Dendritic cell treated with granulocyte-macrophage colony-stimulating factor and Interleukin-4, amounts not matched to agents 40 ng/mL and 50 ng/mL, for 4 days (primary cell): ENCODE results near the gene CTAGE1.

ENCODE experiments used
- H3K27ac Mint-ChIP-seq: one replicate; pipeline ENCODE4 v1.8.0; 2022; ENCODE audit warnings: mild to moderate bottlenecking, mixed read lengths
- H3K27me3 Mint-ChIP-seq: one replicate; pipeline ENCODE4 v1.8.0; 2022; ENCODE audit warnings: mild to moderate bottlenecking, mixed read lengths
- H3K36me3 Mint-ChIP-seq: one replicate; pipeline ENCODE4 v1.8.0; 2022; ENCODE audit warnings: low read depth, mixed read lengths
- H3K4me1 Mint-ChIP-seq: one replicate; pipeline ENCODE4 v1.8.0; 2022; ENCODE audit warnings: low read depth, mixed read lengths
- H3K4me3 Mint-ChIP-seq: one replicate; pipeline ENCODE4 v1.8.0; 2022; ENCODE audit warnings: mild to moderate bottlenecking, moderate library complexity, mixed read lengths
- H3K9me3 Mint-ChIP-seq: one replicate; pipeline ENCODE4 v1.8.0; 2022; ENCODE audit warnings: mixed read lengths
- intact Hi-C: fragments of 100-400 bp; cut with micrococcal nuclease; formaldehyde crosslinking; loops from one replicate; pipeline ENCODE4 v1.15.0; 2022

The CTAGE1 gene, protein sequence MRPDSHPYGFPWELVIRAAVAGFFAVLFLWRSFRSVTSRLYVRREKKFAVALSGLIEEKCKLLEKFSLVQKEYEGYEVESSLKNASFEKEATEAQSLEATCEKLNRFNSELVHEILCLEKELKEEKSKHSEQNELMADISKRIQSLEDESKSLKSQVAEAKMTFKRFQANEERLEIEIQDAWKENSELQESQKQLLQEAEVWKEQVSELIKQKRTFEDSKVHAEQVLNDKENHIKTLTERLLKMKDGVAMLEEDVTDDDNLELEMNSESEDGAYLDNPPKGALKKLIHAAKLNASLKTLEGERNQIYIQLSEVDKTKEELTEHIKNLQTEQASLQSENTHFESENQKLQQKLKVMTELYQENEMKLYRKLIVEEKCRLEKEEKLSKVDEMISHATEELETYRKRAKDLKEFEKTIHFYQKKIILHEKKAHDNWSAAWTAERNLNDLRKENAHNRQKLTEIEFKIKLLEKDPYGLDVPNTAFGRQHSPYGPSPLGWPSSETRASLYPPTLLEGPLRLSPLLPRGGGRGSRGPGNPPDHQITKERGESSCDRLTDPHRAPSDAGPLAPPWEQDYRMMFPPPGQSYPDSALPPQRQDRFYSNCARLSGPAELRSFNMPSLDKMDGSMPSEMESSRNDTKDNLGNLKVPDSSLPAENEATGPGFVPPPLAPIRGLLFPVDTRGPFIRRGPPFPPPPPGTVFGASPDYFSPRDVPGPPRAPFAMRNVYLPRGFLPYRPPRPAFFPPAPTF

DNA sequence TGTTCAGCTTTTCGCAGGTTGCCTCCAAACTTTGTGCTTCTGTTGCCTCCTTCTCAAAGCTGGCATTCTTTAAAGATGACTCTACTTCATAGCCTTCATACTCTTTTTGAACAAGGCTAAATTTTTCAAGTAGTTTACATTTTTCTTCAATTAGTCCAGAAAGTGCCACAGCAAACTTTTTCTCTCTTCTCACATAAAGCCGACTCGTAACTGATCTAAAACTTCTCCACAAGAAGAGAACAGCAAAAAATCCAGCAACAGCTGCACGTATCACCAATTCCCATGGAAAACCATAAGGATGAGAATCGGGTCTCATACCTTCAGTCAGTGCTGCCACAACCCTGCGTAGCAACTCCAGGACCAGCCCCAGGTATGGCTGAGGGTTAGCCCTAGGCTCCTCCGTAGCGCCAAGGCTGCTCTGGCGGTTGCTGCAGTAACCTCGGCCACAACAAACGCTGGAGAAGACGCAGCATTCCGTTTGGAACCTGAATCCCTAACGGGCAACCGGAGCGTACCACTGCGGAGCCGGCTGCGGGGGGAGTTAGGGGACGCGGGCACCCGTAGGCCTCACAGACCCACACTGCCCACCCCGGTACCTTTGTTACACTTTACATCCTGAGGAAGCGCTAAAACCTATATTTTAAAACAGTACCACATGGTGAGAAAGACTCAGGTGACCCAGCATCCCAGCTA, at the start of gene CTAGE1:
CTAGE1 (minus strand) TSS at position 420 of the 693 bp plus-strand sequence; CDS start at position 316, 104 bp downstream.
- no peaks in the 10 kb centered on the region for H3K4me1 Mint-ChIP-seq
- peaks cover 38% of the 10 kb centered on the region for H3K9me3 Mint-ChIP-seq
- no peaks in the 10 kb centered on the region for H3K36me3 Mint-ChIP-seq
- H3K4me3 Mint-ChIP-seq = no peak within 1 kb of the TSS
- no peaks in the 10 kb centered on the region for H3K27me3 Mint-ChIP-seq
- H3K27ac Mint-ChIP-seq = no peak within 1 kb of the TSS
- intact Hi-C loops = no loop called here

DNA sequence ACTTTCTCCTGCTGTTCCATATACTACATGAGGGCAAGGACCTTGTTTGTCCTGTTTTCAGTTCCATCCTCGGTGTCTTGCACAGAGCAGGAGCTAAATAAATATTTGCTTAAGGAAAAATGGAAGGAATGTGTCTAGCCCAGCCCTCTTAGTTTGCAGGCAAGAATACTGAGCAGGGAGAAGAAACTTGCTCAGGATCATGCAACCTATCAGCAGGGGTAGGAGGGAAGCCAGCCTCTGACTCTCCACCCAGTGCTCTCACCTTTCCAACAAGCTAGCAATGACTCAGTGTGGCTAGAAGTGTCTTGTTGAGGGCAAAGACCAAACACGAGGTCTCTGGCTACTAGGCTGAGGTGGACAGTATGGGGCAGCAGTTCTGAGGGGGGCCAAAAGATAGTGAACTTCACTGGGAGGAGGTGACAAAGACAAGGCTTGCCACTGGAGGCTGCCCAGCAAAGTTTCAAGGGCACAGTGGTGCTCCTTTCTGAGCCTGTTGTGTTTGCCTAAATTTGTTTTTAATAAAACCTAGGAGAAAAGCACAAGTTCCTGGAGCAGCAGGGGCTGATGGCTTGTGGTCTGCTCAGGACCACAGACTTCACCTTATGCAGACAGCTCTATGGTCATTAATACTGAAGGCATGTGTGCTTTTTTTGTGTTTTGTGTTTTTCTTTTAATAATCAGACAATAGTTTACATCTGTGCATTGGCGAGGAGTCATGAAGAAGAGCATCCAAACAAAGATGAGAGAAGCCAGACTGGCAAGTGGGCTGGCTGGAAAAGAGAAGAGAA, 49.1 kb upstream of the CTAGE1 start:
- no peaks in the 10 kb centered on the region for H3K4me1 Mint-ChIP-seq
- H3K36me3 Mint-ChIP-seq = no peaks in the 10 kb centered on the region
- H3K4me3 Mint-ChIP-seq = no peak overlapping the region
- no peaks in the 10 kb centered on the region for H3K9me3 Mint-ChIP-seq
- H3K27ac Mint-ChIP-seq = no peak overlapping the region
- H3K27me3 Mint-ChIP-seq = no peaks in the 10 kb centered on the region
- intact Hi-C loops = no loop called here

GRCh38 chr18:22465859-22466457, 48.2 kb upstream of the CTAGE1 start:
- no peaks in the 10 kb centered on the region for H3K4me1 Mint-ChIP-seq
- H3K27me3 Mint-ChIP-seq = no peaks in the 10 kb centered on the region
- H3K4me3 Mint-ChIP-seq = no peak overlapping the region
- H3K27ac Mint-ChIP-seq = no peak overlapping the region
- H3K9me3 Mint-ChIP-seq = no peaks in the 10 kb centered on the region
- H3K36me3 Mint-ChIP-seq = no peaks in the 10 kb centered on the region
- intact Hi-C loops = no loop called here

- H3K36me3 Mint-ChIP-seq = no peaks in the 10 kb centered on the region
- no peaks in the 10 kb centered on the region for H3K4me1 Mint-ChIP-seq
- intact Hi-C loops = no loop called here
- H3K4me3 Mint-ChIP-seq = no peak overlapping the region
- no peaks in the 10 kb centered on the region for H3K9me3 Mint-ChIP-seq
- H3K27ac Mint-ChIP-seq = no peak overlapping the region
- no peaks in the 10 kb centered on the region for H3K27me3 Mint-ChIP-seq
These were observed 45.4 kb upstream of the CTAGE1 start for GRCh38 chr18:22463076-22463475.

DNA sequence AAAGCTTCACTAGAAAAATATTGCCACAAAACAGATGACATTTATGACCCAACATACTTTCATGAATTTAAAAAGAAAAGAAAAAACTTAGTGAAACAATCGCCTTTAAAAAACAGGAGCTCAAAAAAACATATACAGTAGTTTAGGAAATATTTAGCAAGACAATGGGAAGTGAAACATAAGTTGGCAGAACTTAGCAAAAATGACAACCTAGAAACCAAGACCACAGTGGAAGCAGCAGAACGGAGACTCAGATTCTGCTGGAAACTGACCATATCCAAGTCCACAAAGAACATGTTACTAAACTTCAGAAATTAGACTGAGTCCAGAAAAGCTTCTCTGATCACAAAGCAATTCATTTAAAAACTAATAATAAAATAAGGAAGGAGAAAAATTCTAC, 41.8 kb upstream of the CTAGE1 start:
- no peaks in the 10 kb centered on the region for H3K27me3 Mint-ChIP-seq
- H3K36me3 Mint-ChIP-seq = no peaks in the 10 kb centered on the region
- no peak overlapping the region for H3K27ac Mint-ChIP-seq
- intact Hi-C loops = loop anchor here (10.0 kb wide), 1 partner anchor 55 kb away; no protein-coding TSS in a partner anchor
- no peak overlapping the region for H3K4me3 Mint-ChIP-seq
- no peaks in the 10 kb centered on the region for H3K4me1 Mint-ChIP-seq
- no peaks in the 10 kb centered on the region for H3K9me3 Mint-ChIP-seq

DNA sequence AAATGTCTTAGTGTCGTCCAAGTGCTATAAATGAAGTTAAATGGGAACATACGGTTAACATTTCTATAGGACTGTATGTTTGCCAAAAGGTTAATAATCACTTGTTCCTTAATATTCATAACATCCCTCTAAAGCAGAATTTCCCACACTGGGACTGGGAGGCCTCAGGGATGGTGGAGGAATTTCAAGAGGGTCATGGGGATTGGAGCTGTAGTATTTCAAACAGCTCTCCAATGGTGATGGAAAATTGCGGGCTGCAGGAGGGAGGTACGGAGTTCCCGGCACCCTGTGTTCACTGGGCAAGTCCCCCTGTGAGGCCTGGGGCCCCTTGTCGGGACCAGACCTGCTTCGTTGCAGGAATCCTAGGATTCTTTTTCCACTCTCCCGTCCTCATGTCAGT, 39.8 kb upstream of the CTAGE1 start:
- no peaks in the 10 kb centered on the region for H3K36me3 Mint-ChIP-seq
- no peaks in the 10 kb centered on the region for H3K27me3 Mint-ChIP-seq
- H3K4me1 Mint-ChIP-seq = no peaks in the 10 kb centered on the region
- no peaks in the 10 kb centered on the region for H3K9me3 Mint-ChIP-seq
- H3K4me3 Mint-ChIP-seq = no peak overlapping the region
- H3K27ac Mint-ChIP-seq = no peak overlapping the region
- intact Hi-C loops = loop anchor here (10.0 kb wide), 1 partner anchor 57 kb away; no protein-coding TSS in a partner anchor

GRCh38 chr18:22456547-22456946, 38.8 kb upstream of the CTAGE1 start:
- H3K27ac Mint-ChIP-seq = no peak overlapping the region
- no peaks in the 10 kb centered on the region for H3K27me3 Mint-ChIP-seq
- H3K4me3 Mint-ChIP-seq = no peak overlapping the region
- no peaks in the 10 kb centered on the region for H3K36me3 Mint-ChIP-seq
- no peaks in the 10 kb centered on the region for H3K4me1 Mint-ChIP-seq
- H3K9me3 Mint-ChIP-seq = no peaks in the 10 kb centered on the region
- intact Hi-C loops = loop anchor here (10.0 kb wide), 1 partner anchor 58 kb away; no protein-coding TSS in a partner anchor

DNA sequence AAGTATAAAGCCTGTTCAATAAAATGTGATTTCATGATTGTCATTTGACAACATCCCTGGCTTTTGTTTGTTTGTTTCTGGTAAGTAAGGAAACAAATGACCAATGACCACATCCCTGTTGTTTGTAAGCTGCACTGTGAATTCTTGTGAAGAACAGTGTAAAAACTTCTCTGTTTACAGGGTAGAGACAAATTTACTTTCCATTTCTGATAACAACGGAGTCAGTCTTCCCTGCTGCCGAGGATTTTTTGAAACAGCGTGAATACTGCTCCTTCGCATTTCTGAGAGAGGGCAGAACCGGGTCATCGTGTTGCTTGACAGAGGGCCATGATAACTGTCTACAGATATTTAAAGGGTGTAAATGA, 38.4 kb upstream of the CTAGE1 start:
- Mint-ChIP-seq H3K27ac (no peak overlapping the region), H3K36me3 (no peaks in the 10 kb centered on the region), H3K4me1 (no peaks in the 10 kb centered on the region), H3K27me3 (no peaks in the 10 kb centered on the region), H3K9me3 (no peaks in the 10 kb centered on the region), H3K4me3 (no peak overlapping the region)
- intact Hi-C loops = loop anchor here (10.0 kb wide), 1 partner anchor 59 kb away; no protein-coding TSS in a partner anchor

DNA sequence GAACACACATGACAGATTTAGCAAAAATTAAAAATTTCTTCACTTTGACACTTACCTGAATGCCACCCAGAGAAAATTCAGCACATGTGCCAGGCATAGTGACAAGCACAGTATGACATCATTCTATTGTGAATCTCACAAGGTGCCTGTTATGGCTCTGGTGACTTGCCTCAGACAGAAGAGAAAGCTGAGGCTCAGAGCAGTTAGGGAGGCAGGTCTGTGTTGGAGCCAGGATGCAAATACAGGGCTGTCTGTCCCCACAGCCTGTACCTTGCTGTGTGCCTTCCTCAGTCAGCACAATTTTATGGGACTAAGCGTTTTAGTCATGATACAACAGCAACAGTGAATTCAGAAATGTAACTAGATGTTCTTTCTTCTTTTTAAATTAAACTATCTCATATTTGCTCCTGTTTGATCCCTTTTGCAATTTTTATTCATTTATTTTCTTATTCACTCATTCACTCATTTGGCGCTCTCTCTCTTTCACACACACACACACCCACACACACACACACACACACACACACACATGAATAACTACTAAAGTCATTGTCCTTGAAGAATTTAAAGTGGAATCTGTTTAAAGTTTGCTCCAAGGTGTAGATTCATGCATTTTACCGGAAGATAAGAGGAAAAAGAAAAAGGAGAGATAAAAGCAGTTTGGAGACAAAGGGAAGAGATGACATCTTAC, 37.9 kb upstream of the CTAGE1 start:
- Mint-ChIP-seq H3K36me3 (no peaks in the 10 kb centered on the region), H3K27me3 (no peaks in the 10 kb centered on the region), H3K4me3 (no peak overlapping the region), H3K4me1 (no peaks in the 10 kb centered on the region), H3K9me3 (no peaks in the 10 kb centered on the region), H3K27ac (no peak overlapping the region)
- intact Hi-C loops = loop anchor here (10.0 kb wide), 1 partner anchor 59 kb away; no protein-coding TSS in a partner anchor

DNA sequence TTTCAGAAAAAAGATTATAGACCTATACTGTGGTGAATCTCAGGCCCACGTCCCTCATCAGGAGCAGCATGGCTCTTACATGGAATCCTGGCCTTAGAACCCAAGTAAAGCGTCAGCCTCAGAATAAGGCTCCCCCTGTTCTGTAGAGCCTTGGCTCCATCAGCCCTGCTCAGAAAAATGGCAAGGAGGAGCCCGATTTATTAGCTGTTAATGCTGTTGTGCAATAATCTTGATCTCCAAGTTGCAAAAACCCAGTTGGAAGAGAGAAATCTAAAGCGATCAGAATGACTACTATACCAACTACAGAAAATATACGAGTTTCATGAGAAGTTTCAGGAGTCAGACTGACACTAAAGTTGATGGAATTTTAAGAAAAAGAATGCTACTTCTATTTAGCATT, 35.6 kb upstream of the CTAGE1 start:
- intact Hi-C loops = loop anchor here (10.0 kb wide), 1 partner anchor 61 kb away; no protein-coding TSS in a partner anchor
- Mint-ChIP-seq H3K4me1 (no peaks in the 10 kb centered on the region), H3K36me3 (no peaks in the 10 kb centered on the region), H3K27ac (no peak overlapping the region), H3K4me3 (no peak overlapping the region), H3K9me3 (peaks cover 11% of the 10 kb centered on the region), H3K27me3 (no peaks in the 10 kb centered on the region)

GRCh38 chr18:22452226-22452668, 34.5 kb upstream of the CTAGE1 start:
- intact Hi-C loops = loop anchor here (10.0 kb wide), 1 partner anchor 63 kb away; no protein-coding TSS in a partner anchor
- Mint-ChIP-seq H3K4me1 (no peaks in the 10 kb centered on the region), H3K27me3 (no peaks in the 10 kb centered on the region), H3K9me3 (peaks cover 11% of the 10 kb centered on the region), H3K27ac (no peak overlapping the region), H3K36me3 (no peaks in the 10 kb centered on the region), H3K4me3 (no peak overlapping the region)

- intact Hi-C loops = loop anchor here (10.0 kb wide), 1 partner anchor 63 kb away; no protein-coding TSS in a partner anchor
- Mint-ChIP-seq H3K36me3 (no peaks in the 10 kb centered on the region), H3K27ac (no peak overlapping the region), H3K27me3 (no peaks in the 10 kb centered on the region), H3K9me3 (peaks cover 11% of the 10 kb centered on the region), H3K4me3 (no peak overlapping the region), H3K4me1 (no peaks in the 10 kb centered on the region)
These were observed 34.1 kb upstream of the CTAGE1 start for GRCh38 chr18:22451796-22452195.
